Activated naive CD4-positive, alpha-beta T cell treated with Interleukin-2 at 50 U/mL for 16 hours (primary cell): ENCODE data around the gene DEPDC1.
"Not testable (repeated sequence)": the region's sequence is repeated elsewhere in the genome, so short reads cannot be mapped to it uniquely, and the experiment has no call there.

Source experiments
- DNase-seq: peaks from one replicate; pipeline ENCODE4 v3.0.0-alpha.2; 2020

Gene DEPDC1, protein sequence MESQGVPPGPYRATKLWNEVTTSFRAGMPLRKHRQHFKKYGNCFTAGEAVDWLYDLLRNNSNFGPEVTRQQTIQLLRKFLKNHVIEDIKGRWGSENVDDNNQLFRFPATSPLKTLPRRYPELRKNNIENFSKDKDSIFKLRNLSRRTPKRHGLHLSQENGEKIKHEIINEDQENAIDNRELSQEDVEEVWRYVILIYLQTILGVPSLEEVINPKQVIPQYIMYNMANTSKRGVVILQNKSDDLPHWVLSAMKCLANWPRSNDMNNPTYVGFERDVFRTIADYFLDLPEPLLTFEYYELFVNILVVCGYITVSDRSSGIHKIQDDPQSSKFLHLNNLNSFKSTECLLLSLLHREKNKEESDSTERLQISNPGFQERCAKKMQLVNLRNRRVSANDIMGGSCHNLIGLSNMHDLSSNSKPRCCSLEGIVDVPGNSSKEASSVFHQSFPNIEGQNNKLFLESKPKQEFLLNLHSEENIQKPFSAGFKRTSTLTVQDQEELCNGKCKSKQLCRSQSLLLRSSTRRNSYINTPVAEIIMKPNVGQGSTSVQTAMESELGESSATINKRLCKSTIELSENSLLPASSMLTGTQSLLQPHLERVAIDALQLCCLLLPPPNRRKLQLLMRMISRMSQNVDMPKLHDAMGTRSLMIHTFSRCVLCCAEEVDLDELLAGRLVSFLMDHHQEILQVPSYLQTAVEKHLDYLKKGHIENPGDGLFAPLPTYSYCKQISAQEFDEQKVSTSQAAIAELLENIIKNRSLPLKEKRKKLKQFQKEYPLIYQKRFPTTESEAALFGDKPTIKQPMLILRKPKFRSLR

DNA sequence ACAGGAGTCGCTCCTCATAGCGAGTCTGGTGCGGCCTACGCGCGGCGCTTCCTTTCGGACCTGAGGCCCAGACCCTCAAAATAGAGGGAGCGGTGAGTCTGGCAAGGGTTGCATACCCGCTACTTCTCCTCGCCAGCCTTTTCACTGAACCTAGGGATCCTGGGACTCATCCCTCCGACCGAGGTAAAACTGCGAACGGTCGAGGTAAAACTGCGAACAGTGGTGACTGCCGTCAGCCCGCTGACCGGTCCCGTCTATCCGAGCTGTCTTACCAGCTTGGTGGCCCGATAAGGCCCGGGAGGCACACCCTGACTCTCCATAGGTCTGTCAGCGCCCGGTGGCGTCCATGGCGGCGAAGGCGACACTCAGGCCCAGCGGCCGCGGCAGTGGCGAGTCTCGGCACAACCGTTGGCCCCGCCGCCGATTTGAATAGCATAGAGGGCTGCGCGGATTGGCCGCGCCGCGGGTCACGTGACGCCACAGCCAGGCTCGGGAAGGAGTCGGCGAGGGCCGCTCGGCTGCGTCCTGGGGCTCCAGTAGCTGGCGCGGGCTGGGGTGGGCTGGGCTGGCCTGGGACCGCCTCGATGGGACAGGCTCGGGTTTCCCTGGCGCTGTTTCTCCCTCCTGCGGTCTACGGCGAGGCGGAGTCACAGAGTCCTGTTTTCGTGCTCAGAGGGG lies at the start of gene DEPDC1:
TSS of gene DEPDC1 (minus strand) at position 403 of the 678 bp plus-strand sequence. CDS start at position 320, 83 bp downstream.
- peak; percentile 81 for DNase-seq

DNA sequence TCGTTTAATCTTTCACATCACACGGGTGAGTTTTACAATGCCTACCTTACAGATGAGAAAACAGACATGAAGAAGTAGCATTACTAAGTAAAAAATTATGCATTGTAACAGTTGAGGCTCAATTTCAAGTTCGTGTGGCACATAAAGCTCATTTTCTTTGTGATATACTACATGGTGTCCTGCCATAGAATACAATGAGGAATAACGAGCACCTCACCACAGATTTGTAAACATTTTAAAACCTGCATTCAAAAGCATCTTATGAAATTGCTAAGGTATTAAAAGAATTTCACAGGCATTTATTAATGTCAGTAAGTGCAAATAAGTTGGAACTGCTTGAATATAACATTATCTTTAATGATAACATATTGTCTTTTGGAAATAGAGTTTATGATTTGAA lies 47.8 kb upstream of the DEPDC1 start:
- DNase-seq, result no peak

DNA sequence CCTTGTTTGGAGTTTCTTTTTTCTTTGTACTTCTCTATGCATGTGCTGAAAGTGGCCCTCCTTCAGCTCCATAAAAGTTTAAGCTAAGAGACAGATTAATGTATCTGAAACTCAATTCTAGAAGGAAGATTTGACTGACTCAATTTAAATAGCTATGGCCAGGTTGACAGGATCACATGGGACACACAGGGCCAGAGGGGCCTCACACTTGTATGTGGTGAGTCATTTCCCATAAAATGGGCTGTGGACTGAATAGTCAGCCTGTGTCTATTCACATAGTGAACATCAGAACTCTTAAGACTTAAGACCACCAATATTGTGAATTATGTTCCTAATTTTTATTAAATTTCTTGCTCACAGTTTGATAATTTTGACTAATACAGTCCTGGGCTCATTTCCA lies 45.7 kb upstream of the DEPDC1 start:
- no peak for DNase-seq

DNA sequence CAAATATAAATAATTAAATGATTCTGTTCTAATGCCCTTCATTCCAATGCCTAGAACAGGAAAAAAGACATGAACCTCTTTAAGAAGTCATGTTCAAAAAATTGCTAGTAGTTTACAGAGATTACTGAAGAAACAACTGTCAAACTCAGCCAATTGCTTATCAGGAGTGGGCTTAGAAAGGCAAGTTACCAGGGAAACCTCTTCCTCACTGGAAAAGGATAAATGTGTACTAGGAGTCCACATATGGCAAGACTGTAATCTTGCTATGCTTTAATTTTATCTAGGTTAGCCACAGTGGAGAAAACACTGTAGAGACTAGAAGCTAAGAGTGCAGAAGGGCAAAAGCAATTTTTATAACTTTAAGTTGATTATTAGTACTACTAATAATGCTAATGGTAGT lies 42.1 kb upstream of the DEPDC1 start:
- no peak for DNase-seq

DNA sequence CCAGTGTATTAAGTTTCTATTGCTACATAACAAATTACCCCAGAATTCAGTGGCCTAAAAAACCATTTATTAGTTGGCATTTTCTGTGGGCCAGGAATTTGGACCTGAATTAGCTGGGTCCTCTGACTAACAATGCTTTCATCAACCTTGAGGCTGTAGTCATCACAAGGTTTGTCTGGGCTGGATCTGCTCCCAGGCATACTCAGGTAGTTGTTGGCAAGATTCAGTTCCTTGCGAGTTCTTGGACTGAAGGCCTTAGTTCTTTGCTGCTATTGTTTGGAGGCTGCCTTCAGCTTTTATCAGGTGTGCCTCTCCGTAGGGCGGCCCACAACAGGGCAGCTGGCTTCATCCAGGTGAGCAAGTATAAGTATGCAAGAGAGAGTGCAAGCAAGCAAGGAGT lies 31.4 kb upstream of the DEPDC1 start:
- DNase-seq, result no peak

DNA sequence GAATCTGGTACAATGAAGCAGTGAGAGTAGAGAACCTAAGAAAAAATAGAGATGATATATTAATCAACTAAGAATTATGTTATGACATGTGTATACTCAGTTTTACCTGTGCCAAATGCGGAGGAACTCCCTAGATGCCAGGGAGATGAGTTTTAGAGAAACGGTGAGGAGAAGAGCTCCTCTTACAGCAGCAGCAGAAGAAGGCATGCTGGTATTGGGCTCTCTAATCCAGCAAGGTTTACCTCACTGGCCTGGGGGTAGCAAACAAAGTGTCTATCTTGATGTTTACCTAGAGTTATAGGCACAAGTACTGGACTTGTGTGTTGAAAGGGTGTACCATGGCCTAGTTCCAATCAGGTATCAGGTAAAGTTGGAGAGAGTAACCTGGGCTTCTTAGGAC lies 28.9 kb upstream of the DEPDC1 start:
- no peak for DNase-seq

DNA sequence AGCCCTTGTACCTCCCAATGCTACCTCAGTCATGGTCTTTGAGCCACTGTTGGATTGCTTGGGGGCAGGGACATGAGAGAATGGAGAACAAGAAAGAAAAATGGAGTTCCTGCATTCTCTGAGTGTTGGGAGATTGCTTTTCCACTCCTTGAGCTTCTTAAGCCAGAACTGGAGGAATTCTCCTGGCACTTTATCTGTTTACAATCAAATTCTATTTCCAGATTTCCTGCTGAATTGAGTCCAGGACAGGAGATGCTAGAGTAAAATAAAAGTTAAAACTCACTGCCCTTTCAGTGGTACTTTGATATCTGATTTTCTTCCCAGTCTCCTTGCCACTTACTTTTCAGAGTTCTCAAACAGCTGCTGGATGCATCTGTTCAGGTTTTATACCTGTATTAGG lies 24.4 kb upstream of the DEPDC1 start:
- DNase-seq, result no peak

DNA sequence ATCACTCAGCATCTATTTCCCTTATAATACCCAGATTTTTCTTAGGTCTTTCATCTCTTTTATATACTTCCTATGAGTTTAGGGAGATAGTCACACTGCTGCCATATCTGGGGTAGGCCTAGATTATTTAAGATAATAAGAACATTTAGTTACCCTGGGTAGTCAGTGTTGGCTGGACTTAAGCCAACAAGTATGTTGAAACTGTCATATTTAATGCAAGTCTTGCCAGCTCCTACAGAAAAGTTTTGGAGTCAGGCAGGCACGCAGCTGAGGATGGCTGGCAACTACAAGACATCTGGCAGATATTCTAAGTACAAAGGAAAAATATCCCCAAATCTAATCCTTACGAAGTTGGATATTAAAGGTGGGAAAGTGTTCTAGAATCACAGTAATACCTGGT lies 19.2 kb upstream of the DEPDC1 start:
- DNase-seq, result no peak

DNA sequence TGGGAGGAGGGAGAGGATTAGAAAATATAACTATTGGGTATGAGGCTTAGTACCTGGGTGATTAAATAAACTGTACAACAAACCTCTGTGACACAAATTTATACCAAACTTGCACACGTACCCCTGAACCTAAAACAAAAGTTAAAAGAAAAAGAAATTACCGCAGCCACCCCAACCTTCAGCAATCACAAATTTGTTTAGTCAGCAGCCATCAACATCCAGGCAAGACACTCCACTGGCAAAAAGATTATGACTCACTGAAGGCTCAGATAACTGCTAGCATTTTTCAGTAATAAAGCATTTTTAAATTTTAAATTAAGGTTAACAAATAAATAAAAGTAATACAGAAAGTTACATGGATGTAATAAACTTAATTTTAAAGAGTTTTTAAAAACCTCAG lies 14.4 kb upstream of the DEPDC1 start:
- no peak for DNase-seq

DNA sequence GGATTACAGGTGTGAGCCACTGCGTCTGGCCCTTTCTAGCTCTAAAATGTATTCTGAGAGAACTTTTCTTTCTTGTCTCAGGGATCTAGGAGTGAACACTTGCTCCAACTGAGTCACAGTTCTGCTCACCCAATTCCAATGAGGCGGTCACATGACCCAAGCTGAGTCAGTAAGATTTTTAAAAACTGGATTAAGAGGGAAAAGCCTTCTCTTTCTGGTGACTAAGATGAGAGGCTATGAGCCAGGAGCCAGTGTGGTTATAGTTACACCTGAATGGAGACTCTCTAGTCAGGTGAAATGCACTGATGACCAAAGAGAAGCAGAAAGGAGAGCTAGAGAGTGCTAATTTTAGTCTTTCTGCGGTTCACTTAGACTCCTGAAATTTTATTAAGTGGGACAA lies 9.5 kb upstream of the DEPDC1 start:
- DNase-seq, result no peak

DNA sequence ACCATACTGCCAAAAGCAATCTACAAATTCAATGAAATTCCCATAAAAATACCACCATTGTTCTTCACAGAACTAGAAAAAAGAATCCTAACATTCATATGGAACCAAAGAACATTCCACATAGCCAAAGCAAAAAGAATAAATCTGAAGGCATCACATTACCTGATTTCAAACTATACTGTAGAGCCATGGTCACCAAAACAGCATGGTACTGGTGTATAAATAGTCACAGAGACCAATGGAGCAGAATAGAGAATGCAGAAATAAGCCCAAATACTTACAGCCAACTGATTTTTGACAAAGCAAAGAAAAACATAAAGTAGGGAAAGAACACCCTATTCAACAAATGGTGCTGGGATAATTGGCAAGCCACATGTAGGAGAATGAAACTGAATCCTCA lies 6.2 kb upstream of the DEPDC1 start:
- DNase-seq, result no peak

DNA sequence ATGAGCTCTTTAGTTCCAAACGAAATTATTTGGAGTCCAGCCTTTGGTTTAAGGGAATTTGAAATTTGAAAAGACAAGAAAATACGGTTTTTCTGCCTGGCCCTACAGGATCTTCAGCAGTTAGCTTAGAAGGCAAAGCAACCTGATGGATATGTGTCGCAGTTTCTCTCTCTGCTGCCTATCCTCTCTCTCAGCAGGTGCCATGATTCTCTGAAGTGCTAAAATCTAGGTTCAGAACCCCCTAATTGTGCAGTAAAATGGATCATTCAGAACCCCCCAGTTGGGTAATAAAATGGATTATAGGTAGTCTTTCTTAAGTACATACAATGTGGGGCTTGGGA lies 446 bp upstream of the DEPDC1 start:
- no peak for DNase-seq

DNA sequence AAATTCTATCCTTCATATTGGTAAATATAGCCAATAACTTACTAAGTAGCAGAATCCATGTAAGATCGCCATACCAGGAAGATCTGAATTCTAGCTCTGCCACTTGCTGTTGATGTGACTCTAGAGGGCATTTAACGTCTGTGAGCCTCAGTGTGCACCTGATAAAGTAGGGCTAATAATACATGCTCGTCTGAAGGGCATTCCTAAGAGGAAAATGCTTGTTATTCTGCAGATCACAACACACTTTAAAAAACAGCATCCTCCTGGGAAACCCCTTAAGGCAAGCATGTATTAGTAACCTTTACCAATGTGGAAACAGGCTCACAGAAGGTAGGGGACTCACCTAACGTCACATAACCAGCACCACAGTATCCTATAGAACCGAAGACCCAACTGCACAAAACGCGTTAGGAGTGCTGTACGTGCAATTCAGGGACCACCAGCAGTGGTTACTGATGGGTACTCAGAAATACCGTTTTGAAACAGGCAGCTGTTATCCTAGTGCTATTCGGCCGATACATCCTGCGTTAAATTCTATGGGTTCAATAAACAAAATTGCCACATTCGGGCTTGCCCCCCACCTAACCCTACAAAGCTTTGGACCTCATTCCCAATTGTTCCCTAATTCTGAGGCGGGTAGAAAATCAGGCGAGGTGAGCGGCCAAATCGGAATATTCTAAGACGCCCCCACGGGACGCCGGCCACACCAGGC lies 758 bp downstream of the DEPDC1 start:
- no peak for DNase-seq

DNA sequence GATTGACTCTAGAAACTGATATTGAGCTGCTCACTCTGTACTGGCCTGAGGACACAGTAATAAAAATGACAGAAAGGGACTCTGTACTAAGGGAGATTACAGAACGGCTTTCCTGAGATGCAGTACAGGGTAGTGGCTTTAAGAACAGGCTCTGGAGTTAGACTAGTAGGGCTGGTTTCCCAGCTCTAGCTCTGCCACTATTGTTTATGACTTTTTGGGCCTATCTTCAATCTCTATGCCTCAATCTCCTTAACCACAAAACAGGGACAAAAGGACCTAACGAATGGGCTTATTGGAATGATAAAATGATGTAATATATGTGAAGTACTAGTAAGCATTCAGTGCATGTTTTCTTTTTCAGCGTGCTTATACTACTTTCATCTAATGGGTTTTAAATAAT lies 1.4 kb downstream of the DEPDC1 start:
- DNase-seq, result no peak

DNA sequence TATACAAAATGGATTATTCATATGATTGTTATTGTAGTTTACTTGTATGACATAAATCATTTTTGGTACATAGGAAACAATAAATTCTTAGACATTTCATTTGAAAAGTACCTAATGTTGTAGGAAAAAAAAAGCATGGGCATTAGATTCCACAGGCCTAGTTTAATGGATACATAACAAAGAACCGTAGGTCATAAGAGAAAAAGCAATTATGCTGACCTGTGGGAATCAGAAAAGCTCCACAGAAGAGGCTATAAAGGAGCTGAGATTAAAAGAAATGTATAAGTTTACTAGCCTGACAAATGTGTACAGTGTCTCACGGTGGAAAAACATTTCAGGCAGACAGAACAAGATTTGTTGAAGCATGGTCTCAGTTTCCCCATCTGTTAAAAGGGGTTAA lies 3.7 kb downstream of the DEPDC1 start:
- DNase-seq, result no peak

DNA sequence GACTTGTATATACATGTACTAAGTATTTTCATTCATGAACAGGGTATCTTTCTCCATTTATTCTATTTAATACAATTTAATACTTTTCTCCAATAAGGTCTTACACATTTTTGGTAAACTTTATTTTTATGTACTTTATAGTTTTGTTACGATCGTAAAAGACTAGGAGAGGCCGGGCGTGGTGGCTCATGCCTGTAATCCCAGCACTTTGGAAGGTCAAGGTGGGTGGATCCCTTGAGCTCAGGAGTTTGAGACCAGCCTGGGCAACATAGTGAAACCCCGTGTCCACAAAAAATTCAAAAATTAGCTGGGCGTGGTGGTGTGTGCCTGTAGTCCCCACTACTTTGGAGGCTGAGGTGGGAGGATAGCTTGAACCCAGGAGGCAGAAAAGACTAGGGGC lies 4.6 kb downstream of the DEPDC1 start:
- not testable (repeated sequence) for DNase-seq

DNA sequence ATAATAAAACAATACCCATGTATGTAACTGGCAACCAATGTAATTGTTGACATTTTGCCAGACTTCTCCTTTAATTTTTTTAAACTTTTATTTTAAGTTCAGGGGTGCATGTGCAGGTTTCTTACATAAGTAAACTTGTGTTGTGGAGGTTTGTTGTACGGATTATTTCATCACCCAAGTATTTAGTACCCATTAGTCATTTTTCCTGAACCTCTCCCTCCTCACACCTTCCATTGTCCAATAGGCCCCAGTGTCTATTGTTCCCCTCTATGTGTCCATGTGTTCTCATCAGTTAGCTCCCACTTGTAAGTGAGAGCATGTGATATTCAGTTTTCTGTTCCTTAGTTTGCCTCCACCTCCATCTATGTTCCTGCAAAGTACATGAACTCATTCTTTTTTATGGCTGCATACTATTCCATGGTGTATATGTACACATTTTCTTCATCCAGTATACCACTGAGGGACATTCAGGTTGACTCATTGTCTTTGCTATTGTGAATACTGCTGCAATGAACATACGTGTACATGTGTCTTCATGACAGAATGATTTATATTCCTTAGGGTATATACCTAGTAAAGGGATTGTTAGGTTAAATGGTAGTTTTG lies 6.7 kb downstream of the DEPDC1 start:
- DNase-seq, result no peak

DNA sequence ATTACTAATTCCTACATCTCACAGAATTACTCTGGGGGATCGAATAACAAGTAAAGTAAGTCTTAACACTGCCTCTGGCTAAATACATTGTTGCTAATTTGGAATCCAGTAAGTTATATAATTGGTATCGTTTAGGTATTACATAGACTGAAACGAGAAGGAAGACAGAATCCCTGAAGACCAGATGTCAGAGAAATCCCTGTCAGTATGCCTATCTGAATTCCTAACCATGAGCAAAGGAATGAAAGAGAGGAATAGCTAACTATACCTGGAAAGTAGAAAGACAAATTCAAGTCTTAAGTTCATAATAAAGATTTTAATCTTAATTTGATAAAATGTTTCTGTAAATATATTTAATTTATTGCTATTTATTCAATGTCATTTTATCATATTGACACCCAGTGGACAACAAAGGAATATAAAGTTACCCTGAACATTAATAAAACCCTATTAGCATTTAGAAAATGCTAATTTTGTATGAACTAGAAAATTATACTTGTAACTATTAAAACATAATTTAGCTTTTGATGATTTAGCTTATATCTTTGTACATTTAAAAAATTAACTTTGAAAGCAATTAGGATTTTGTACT lies 11.4 kb downstream of the DEPDC1 start:
- DNase-seq, result no peak

DNA sequence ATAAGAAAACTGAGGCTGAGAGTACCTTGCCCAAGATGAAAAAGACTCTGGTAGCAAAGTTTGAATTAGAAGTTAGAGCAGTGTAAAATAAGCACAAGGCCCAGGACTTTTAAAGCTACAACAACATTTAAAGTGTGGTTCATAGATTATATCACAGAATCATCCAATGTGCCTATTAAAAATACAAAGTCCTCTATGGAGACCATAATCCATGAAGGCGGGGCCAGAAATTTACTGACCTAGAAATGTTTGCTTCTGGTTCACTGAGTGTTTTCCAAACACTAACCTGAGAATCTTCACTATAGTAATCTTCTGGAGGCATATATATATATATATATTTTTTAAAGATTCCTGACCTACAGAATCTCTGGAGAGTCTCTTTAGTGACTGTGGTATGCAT lies 12.3 kb downstream of the DEPDC1 start:
- no peak for DNase-seq

DNA sequence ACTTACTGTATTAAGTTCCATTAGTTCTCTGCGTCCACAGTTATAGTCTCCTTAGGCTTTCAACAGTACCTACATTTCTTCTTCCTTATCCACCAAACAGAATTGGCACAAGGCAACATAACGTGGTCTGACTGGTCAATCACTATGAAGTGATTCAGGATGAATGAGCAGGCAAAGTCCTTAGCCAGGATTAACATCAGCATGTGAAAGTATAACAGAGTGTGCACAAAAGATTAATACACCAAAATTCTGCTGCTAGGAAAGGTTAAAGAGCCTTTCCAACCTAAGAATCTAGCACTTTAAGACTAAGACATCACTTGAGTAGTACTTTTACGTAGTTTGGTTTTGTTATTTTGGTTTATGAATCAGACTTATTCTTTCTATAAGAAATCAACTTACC lies 15.8 kb downstream of the DEPDC1 start:
- DNase-seq, result no peak

DNA sequence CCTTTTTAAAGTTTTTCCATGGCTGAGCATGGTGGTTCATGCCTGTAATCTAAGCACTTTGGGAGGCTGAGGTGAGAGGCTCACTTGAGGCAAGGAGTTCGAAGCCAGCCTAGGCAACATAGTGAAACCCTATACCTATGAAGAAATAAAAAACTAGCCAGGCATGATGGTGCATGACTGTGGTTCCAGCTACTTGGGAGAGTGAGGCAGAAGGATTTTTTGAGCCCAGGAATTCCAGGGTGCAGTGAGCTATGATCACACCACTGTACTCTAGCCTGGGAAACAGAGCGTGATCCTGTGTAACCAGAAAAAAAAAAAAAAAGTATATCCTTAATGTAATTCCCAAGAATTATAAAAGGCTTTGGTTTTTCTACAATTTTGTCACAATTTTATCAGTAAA lies 17.4 kb downstream of the DEPDC1 start:
- no peak for DNase-seq

DNA sequence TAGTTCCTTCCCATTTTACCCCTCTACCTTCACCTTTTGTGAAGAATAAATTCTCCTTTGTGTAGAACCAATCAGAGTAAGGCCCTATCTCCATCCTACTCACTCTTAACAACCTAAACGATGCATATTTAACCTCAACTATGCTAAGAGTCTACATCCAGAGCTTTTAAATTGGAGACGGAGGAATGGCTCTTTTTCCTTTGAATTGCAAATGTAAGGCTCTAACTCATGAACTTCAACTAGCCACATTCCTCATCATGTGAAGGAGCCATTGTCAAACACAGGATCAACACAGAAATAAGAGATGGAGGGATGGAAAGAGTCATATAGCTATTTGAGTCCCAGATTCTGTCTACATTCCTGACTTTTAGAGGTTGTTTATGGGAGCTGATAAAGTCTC lies 18.2 kb downstream of the DEPDC1 start:
- DNase-seq, result no peak
